ENCODE results near the gene DISC1.

DNA sequence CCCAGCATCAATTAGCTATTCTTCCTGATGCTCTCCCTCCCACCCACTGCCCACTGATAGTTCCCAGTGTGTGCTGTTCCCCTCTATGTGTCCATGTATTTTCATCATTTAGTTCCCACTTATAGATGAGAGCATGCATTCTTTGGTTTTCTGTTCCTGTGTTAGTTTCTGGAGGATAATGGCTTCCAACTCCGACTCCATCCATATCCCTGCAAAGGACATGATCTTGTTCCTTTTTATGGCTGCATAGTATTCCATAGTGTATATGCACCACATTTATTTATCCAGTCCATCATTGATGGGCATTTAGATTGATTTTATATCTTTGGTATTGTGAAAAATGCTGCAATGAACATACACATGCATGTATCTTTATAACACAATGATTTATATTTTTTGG is 30.2 kb downstream of the DISC1 start:
- no peak for TF ChIP-seq CTCF (IDR thresholded peaks at IDR 0.05; ENCODE audit: insufficient read depth, low read length, poor library complexity, severe bottlenecking)
- no peak for TF ChIP-seq EZH2phosphoT487 (conservative IDR thresholded peaks at IDR 0.05; ENCODE audit: low read length)
